ENCODE results near the gene TTLL3. TPM values are rescaled to one million over a fixed set of nuclear protein-coding genes. Genes with fewer than 3 reads are reported as not detected.

Gene TTLL3
- polyA plus RNA-seq (11.3 to 19.1 TPM (median 11.7 TPM) in 3 replicates), polyA minus RNA-seq (5.8 to 31.2 TPM (median 27.0 TPM) in 3 replicates)
- 15.8 TPM for polyA plus RNA-seq (2011; ENCODE audit: low read depth)
- 2.3 and 2.6 TPM in 2 replicates for polyA plus RNA-seq (2011; cell fraction: cytosol; rRNA removed)
- polyA plus RNA-seq (2011; cell fraction: nucleus; rRNA removed): 141 and 203 TPM in 2 replicates
- polyA plus RNA-seq (2012; ENCODE audit: low replicate concordance): 7.2 and 23.9 TPM in 2 replicates
- 1.3 TPM for polyA minus RNA-seq (2011; cell fraction: cytosol; rRNA and poly(A)+ RNA removed)
- polyA minus RNA-seq (2011; cell fraction: nucleus; rRNA and poly(A)+ RNA removed): 14.8 and 38.5 TPM in 2 replicates

DNA sequence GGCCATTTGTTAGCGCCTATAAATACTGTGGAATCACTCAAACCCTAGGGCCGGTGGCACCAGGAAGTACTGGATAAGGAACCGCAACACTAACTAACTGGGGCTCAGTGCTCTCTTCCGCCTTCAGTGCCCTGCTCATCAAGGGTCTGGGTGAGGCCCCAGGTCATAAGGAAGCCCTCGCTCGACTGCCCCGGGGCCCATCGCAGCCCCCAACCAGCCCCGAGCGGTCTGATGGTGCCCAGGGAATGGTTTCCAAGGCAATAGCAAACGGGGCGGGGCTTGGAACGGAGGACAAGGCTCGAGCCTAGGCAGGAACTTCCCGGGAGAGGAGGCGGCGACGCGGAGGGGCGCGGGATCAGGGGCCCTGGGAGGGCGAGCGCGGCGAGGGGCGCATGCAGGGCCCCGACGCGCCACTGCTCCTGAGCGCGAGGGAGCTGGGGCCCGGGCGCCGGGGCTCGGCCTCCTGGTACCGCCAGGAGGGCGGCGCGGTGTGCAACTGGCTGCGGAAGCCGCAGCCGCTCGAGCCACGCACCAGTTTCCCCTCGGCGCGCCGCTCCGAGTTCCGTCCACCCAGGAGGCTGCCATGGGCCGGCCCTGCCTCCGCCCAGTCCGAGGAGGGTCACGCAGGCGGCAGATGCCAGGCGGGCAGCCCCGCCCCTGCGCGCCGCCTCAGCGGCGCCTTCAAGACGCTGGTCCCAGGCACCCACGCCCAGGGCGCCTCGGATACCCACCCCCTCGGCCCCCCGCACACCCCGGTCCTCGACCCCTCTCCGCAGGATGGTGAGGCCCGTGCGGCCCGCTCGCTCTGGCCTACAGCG is at the start of gene TTLL3:
TSS of gene TTLL3 (plus strand) at position 648 of the 818 bp plus-strand sequence. CDS start 400 bp downstream, outside the sequence.
- no peaks in the 10 kb centered on the region for H4K20me1 ChIP-seq (ENCODE audit: control insufficient read depth, extremely low read depth, insufficient read depth, low read length)
- no peaks in the 10 kb centered on the region for H3K79me2 ChIP-seq (ENCODE audit: control insufficient read depth, insufficient read depth, low read length)
- TF ChIP-seq EZH2 (IDR thresholded peaks at IDR 0.05; ENCODE audit: low read length) (no peak), CTCF (optimal IDR thresholded peaks at IDR 0.05 in 1 of 3, IDR thresholded peaks at IDR 0.05 in 1 of 3, conservative IDR thresholded peaks at IDR 0.05 in 1 of 3; ENCODE audit: extremely low read depth in 1 of 3, insufficient read depth in 2 of 3, low read length in 3 of 3) (no peak)
- H3K9me1 ChIP-seq (ENCODE audit: control insufficient read depth, extremely low read depth, insufficient read depth, low read length): no peaks in the 10 kb centered on the region
- H3K36me3 ChIP-seq (ENCODE audit: control insufficient read depth in 2 of 2, extremely low read depth in 1 of 2, insufficient read depth in 2 of 2, low read length in 2 of 2): peaks cover 10 to 16% of the 10 kb centered on the region in 2 experiments
- DNase-seq (ENCODE audit: low read depth, low spot score) (no peak), FAIRE-seq (no peak)
- no peaks in the 10 kb centered on the region for H3K9me3 ChIP-seq (ENCODE audit: control insufficient read depth, low read depth, low read length)
- no peaks in the 10 kb centered on the region for H3K27me3 ChIP-seq (ENCODE audit: control insufficient read depth, extremely low read depth, insufficient read depth, low read length)
- dilution Hi-C loops (cut with MboI; ENCODE audit: extremely low pct_ligation_motif_present, low sequenced_read_pairs): no loop called here
- peak within 1 kb of the TSS; percentile 42 to 63 (median 60) for H3K4me3 ChIP-seq (ENCODE audit: control insufficient read depth in 2 of 3, extremely low read depth in 1 of 3, insufficient read depth in 2 of 3, low read depth in 1 of 3, low read length in 3 of 3)
- H3K4me1 ChIP-seq (ENCODE audit: control insufficient read depth, extremely low read depth, insufficient read depth, low read length): peaks cover 7% of the 10 kb centered on the region
- H3K4me2 ChIP-seq (ENCODE audit: control insufficient read depth, extremely low read depth, insufficient read depth, low read depth, low read length): peak within 1 kb of the TSS; percentile 90
- H2AFZ ChIP-seq (ENCODE audit: control insufficient read depth, low read length): peak within 1 kb of the TSS; percentile 45
- H3K27ac ChIP-seq (ENCODE audit: control insufficient read depth, insufficient read depth, low read length): peak within 1 kb of the TSS; percentile 53
- H3K9ac ChIP-seq (ENCODE audit: control insufficient read depth, extremely low read depth, insufficient read depth, low read length): peak within 1 kb of the TSS; percentile 55

- Histone ChIP-seq H3K4me3 (ENCODE audit: control insufficient read depth in 2 of 3, extremely low read depth in 1 of 3, insufficient read depth in 2 of 3, low read depth in 1 of 3, low read length in 3 of 3) (no peak overlapping the region), H2AFZ (ENCODE audit: control insufficient read depth, low read length) (no peak overlapping the region), H3K4me2 (ENCODE audit: control insufficient read depth, extremely low read depth, insufficient read depth, low read depth, low read length) (no peak overlapping the region), H4K20me1 (ENCODE audit: control insufficient read depth, extremely low read depth, insufficient read depth, low read length) (no peaks in the 10 kb centered on the region), H3K79me2 (ENCODE audit: control insufficient read depth, insufficient read depth, low read length) (no peaks in the 10 kb centered on the region), H3K9me3 (ENCODE audit: control insufficient read depth, low read depth, low read length) (no peaks in the 10 kb centered on the region), H3K27me3 (ENCODE audit: control insufficient read depth, extremely low read depth, insufficient read depth, low read length) (no peaks in the 10 kb centered on the region), H3K9ac (ENCODE audit: control insufficient read depth, extremely low read depth, insufficient read depth, low read length) (no peak overlapping the region), H3K9me1 (ENCODE audit: control insufficient read depth, extremely low read depth, insufficient read depth, low read length) (no peaks in the 10 kb centered on the region), H3K4me1 (ENCODE audit: control insufficient read depth, extremely low read depth, insufficient read depth, low read length) (no peaks in the 10 kb centered on the region), H3K36me3 (ENCODE audit: control insufficient read depth in 2 of 2, extremely low read depth in 1 of 2, insufficient read depth in 2 of 2, low read length in 2 of 2) (peaks cover 15 to 18% of the 10 kb centered on the region in 2 experiments), H3K27ac (ENCODE audit: control insufficient read depth, insufficient read depth, low read length) (no peak overlapping the region)
- TF ChIP-seq CTCF (optimal IDR thresholded peaks at IDR 0.05 in 1 of 3, IDR thresholded peaks at IDR 0.05 in 1 of 3, conservative IDR thresholded peaks at IDR 0.05 in 1 of 3; ENCODE audit: extremely low read depth in 1 of 3, insufficient read depth in 2 of 3, low read length in 3 of 3) (no peak), EZH2 (IDR thresholded peaks at IDR 0.05; ENCODE audit: low read length) (no peak)
- FAIRE-seq (no peak), DNase-seq (ENCODE audit: low read depth, low spot score) (no peak)
- dilution Hi-C loops (cut with MboI; ENCODE audit: extremely low pct_ligation_motif_present, low sequenced_read_pairs): no loop called here
Measured at GRCh38 chr3:9760779-9761505, 49.1 kb upstream of the TTLL3 start.
